SKM-1 treated with dmso at 0.1 percent for 144 hours (cell line): ENCODE results near the gene RAB40C.

Source experiments
- DNase-seq: peaks from one replicate; lab custom pipeline; 2025; ENCODE audit not compliant: unreplicated experiment; lab: John Stamatoyannopoulos, UW

Gene RAB40C, protein sequence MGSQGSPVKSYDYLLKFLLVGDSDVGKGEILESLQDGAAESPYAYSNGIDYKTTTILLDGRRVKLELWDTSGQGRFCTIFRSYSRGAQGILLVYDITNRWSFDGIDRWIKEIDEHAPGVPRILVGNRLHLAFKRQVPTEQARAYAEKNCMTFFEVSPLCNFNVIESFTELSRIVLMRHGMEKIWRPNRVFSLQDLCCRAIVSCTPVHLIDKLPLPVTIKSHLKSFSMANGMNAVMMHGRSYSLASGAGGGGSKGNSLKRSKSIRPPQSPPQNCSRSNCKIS

GRCh38 chr16:589658-590187, at the start of gene RAB40C:
Gene RAB40C (plus strand): TSS chr16:590066. CDS start chr16:590292, 226 bp downstream.
- DNase-seq, result peak; percentile 98

- DNase-seq, result no peak
These were observed 49.1 kb upstream of the RAB40C start for GRCh38 chr16:540645-541340.

DNA sequence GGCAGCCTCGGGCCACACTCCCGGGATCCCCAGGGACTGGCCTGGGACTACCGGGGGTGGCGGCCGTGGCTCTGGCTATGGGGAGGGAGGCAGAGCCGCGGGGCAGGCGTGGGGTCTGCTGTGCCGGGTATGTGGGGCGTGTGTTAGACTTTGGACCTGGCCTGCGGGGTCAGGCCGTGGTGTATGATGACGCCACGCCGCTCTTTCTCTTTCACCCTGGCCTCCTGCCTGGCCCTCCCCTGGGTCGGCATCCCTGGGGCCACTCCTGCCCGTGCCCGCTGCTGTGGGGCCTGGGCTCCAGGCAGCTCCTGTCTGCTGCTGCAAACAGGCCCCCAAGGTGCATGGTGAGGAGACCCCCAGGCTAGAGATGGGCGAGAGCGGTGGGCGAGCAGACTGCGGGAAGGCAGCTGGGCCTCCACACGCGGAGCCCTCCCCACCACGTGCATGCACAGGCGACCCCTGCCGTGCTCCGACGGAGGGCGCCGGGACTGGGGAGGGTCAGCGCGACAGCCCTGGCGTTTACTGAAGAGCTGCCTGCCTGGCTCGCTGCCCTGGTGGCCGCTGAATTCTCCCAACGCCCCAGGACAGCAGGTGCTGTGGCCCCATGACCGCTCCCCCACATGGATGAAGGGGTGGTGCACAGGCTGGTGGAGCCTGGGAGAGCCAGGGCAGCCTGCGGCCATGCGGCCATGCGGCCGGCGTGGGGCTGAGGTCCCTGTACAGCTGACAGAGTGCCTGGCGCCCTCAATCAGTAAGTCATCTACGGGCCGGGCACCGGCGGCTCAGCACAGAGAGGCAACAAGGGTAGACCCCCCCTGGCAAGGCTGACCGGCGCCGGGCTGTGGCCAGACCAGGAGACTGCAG, 46.3 kb upstream of the RAB40C start:
- no peak for DNase-seq

DNA sequence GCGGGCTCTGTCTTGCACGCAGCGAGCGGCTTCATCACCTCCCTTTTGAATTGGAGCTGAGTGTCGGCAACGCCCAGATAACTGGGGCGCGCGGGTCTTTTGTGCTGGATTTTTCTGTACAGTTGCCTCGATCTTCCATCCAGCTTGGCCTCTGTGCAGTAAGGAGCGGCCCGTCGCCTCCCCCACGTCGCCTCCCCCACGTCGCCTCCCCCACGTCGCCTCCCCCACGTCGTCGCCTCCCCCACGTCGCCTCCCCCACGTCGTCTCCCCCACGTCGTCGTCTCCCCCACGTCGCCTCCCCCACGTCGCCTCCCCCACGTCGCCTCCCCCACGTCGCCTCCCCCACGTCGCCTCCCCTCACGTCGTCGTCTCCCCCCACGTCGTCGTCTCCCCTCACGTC, 45.3 kb upstream of the RAB40C start:
- no peak for DNase-seq

DNA sequence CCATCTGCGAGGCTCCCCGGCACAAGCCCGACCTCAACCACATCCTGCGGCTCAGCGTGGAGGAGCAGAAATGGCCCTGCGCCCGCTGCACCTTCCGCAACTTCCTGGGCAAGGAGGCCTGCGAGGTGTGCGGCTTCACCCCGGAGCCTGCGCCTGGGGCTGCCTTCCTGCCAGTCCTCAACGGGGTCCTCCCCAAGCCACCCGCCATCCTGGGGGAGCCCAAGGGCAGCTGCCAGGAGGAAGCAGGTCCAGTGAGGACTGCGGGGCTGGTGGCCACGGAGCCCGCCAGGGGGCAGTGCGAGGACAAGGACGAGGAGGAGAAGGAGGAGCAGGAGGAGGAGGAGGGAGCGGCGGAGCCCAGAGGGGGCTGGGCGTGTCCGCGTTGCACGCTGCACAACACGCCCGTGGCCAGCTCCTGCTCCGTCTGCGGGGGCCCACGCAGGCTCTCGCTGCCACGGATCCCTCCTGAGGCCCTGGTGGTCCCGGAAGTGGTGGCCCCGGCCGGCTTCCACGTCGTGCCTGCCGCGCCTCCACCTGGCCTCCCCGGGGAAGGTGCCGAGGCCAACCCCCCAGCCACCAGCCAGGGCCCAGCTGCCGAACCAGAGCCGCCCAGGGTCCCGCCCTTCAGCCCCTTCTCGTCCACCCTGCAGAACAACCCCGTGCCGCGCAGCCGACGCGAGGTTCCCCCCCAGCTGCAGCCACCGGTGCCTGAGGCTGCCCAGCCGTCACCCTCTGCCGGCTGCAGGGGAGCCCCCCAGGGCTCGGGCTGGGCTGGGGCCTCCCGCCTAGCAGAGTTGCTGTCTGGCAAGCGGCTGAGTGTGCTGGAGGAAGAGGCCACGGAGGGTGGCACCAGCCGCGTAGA, 42.7 kb upstream of the RAB40C start:
- DNase-seq, result no peak

DNA sequence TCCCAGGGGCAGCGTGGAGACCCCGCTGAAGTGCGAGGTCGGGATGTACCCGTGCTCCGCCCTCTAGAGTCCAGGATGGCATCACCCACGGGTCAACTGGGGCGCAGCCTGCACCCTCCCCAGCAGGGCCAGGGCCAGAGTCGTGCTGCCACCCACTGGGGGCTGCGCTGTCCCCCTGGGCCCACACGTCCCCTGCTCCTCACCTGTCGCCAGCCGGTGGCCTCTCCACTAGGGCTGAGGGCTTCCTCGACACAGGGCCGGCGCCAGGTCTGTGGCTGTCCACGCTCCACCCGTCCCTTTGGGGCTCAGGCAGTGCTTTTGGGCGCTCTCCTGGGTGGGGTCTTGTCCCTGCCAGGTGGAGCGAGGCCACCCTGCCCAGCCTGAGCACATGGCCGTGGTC, 41.3 kb upstream of the RAB40C start:
- DNase-seq, result no peak

DNA sequence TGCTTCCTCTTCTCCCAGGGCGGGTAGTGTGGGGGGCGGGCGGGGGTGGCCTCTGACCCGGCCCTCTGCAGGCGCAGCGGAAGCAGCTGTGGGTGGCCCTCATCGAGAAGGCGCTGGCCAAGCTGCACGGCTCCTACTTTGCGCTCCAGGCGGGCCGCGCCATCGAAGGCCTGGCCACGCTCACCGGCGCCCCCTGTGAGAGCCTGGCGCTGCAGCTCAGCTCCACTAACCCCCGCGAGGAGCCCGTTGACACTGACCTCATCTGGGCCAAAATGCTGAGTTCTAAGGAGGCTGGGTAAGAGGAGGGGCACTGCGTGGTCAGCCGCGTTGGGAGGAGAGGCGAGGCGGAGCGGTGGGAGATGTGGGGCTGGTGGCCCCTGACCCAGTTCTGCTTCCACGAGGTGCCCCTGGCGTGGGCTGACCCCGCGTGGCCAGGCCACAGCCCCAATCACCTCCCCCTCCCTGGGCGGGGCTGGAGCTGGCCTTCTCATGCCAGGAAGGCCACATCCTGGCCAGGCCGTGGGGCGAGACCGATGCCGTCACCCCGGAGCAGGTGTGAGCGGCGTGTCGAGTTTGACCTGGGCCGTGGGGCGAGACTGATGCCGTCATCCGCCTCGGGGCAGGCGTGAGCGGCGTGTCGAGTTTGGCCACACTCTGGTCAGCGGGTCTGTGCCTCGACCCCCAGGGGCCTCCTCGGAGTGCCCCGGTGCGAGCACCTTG, 40.2 kb upstream of the RAB40C start:
- no peak for DNase-seq

GRCh38 chr16:551210-551609, 38.7 kb upstream of the RAB40C start:
- DNase-seq, result no peak

DNA sequence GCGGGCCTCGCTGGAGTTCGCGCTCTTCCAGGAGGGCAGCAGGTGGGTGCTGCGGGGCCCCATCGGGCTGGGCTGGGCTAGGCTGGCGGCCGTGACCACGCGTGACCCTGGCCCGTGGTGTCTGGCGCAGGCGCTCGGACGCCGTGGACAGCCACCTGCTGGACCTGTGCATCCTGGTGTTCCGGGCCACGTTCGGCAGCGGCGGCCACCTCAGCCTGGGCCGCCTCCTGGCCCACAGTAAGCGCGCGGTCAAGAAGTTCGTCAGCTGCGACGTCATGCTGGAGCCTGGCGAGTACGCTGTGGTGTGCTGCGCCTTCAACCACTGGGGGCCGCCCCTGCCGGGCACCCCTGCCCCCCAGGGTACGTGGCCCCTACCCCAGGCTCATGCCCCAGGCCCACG, 37.7 kb upstream of the RAB40C start:
- DNase-seq, result no peak

GRCh38 chr16:553601-554296, 36.1 kb upstream of the RAB40C start:
- DNase-seq, result no peak

DNA sequence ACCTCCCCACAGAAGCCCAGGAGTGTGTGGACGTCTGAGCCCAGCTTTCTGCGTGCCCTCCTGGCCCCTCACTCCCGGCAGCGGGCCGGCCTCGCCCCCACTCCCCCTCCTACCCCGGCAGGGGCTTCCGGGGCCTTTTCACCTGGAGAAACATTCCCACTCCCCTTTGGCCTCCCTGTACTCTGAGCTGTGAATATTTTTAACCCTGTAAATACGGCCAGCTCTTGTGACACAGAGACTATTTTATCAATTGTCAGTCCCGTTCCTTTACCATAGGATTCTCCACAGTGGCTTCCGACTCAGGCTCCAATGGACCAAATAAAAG, 35.6 kb upstream of the RAB40C start:
- no peak for DNase-seq

DNA sequence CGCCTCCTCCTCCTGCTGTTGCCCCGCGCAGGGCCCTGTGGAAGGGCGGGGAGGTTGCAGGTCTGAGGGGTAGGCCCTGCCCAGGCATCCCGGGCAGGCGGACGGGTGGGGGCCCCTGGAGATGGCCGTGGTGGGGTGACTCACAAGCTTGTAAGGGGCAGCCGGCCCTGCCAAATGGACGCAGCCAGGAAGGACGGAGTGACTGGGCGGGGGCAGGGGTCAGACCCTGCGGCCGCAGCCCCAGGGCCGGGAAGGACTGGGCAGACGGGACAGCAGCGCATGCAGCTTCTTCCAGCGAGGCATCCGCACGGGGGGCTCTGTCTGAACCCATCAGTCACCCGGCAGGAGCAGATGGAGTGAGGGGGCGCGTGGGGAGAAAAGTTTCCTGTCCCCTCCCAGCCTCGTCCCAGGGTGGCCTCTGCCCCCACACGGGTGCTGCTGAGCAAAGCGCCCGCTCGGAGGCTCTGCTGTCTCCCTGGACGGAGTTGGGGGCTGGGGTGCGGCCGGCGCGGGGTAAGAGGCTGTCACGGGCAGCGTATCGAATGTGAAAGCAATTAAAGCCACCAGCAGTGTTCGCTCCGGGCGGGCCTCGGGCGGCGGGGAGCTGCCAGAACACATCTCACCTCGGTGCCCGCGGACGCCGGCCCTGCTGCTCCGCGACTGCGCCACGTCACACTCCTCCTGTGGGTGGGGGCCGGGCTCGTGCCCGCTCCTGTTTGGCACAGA, 35.1 kb upstream of the RAB40C start:
- no peak for DNase-seq

DNA sequence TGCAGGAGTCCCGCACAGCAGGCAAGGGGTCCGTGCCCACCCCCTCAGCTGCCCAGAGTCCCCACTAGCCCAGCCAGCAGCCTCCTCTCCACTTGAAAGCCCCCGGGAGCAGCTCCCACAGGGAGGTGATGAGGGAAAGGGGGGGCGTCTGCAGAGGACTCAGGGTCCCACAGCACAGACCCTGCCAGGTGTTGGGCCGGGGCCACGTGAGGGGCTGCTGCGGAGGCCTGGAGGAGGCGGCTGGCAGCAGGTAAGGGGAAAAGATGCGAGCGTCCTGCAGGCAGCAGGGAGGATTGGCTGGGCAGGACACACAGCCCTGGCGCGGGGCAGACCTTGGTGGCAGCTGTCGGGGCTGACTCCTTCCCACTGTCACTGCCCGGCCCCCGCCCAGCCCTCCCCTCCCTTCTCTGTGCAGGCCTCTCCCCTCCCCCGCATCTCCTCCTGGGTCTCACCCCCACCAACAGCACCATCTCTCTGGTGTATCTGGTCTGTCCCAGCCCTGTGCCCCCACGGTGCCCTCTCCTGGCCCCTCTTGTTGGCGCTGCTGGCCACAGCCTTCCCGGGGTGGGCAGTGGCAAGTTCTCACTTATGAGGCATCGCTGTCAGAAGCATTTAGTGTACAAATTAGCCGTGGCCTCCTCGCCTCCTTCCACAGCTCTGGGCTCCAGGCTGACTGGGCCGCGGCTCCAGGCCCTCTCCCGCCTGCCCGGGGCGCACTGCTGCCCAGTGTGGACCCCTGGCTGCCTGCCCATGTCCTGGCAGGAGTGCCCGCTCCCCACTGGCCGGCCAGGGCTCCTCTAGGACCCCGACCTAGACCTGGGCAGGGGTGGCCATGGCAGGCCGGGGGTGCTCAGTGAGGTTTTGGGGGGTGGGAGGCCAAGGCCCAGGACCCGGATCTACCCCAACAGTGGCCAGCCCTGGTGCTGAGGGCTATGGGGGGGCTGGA, 34.1 kb upstream of the RAB40C start:
- DNase-seq, result no peak

- no peak for DNase-seq
These were observed 33.2 kb upstream of the RAB40C start for GRCh38 chr16:556474-557173.

- DNase-seq, result no peak
These were observed 32.2 kb upstream of the RAB40C start for GRCh38 chr16:557463-558297.

DNA sequence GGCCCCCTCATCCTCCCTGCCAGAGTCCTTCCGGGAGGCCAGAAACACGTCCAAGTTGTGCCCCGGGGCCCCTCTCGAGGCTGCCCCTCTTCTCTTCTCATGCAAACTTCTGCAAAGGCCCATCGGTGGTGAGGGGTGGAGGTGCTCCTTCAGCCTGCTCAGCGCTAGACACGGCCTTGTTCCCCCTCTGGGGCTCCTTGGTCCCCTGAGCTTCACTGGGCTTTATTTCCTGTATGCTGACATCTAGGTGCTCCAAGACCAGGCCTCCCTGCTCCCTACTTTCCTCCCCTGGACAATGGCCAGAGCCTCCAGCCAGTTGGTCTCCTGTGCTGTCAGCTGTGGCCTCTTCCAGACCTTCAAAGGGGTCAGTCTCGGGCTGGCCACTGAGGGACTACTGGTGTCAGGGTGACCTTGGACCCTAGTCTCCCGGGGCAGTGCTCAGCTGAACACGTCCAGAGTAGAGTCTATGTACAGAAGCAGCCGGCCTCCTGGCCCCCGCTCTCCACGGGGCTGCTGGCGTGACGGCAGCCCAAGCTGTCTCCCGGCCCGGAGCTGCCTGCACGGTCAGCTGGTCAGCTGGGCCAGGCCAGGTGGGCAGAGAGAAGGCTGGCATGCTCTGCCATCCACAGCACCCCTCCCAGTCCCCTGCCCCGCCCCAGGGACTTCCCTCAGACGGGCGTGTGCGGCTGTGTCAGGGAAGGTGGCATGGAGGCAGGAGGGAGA, 31.4 kb upstream of the RAB40C start:
- no peak for DNase-seq
